CD14-positive monocyte (primary cell): Measurements from ENCODE around the gene ERCC5. TPM values are rescaled to one million over a fixed set of nuclear protein-coding genes. Genes with fewer than 3 reads are reported as not detected.

Experiments used
- DNase-seq, 3 donors: peaks; one replicate each; pipeline ENCODE4 v3.0.0-alpha.2; 2011 to 2022
- H2AFZ ChIP-seq: 2 replicates; pipeline ENCODE4 v1.6.0; 2012; ENCODE audit warnings: mild to moderate bottlenecking, low read depth, low read length, inconsistent platforms; ENCODE audit not compliant: insufficient read depth, poor library complexity, severe bottlenecking
- H3K27ac ChIP-seq, 2 donors: 1 replicate in 1 of 2; 2 replicates in 1 of 2; pipeline ENCODE4 v1.5.1; 2012 to 2013; ENCODE audit warnings: low read length in 2 of 2, control low read depth in 1 of 2, inconsistent platforms in 1 of 2, low read depth in 1 of 2, mild to moderate bottlenecking in 1 of 2
- H3K27me3 ChIP-seq, 2 donors: one replicate each; pipeline versions ENCODE4 v1.6.0 to v1.6.1; 2011 to 2013; ENCODE audit warnings: low read length in 2 of 2; ENCODE audit not compliant: control insufficient read depth in 2 of 2, insufficient read depth in 2 of 2
- H3K36me3 ChIP-seq, 2 donors: replicated peaks in 1 of 2; 1 replicate in 1 of 2; 2 replicates in 1 of 2; pipeline versions ENCODE4 v1.5.1 to v1.6.1; 2012 to 2013; ENCODE audit warnings: low read length in 2 of 2, control low read depth in 1 of 2, inconsistent platforms in 1 of 2, mild to moderate bottlenecking in 1 of 2; ENCODE audit not compliant: insufficient read depth in 2 of 2, control insufficient read depth in 1 of 2
- H3K4me1 ChIP-seq, 2 donors: 1 replicate in 1 of 2; 2 replicates in 1 of 2; pipeline versions ENCODE4 v1.5.1 to v1.6.1; 2012 to 2013; ENCODE audit warnings: low read length in 2 of 2, control low read depth in 1 of 2, inconsistent platforms in 1 of 2, mild to moderate bottlenecking in 1 of 2, moderate library complexity in 1 of 2; ENCODE audit not compliant: insufficient read depth in 2 of 2, control insufficient read depth in 1 of 2
- H3K4me2 ChIP-seq: replicated peaks from 2 replicates; pipeline ENCODE3; 2012; ENCODE audit warnings: low read length, moderate library complexity, mild to moderate bottlenecking; ENCODE audit not compliant: poor library complexity, severe bottlenecking; ENCODE audit errors: extremely low read depth
- H3K4me3 ChIP-seq, 3 experiments: fragments of 200-600 bp in 1 of 3; sonication (generic) in 1 of 3; replicated peaks in 1 of 3; 1 replicate in 2 of 3; 2 replicates in 1 of 3; pipeline ENCODE4 v1.5.1; 2011 to 2013; ENCODE audit warnings: low read length in 3 of 3, mild to moderate bottlenecking in 3 of 3, control low read depth in 2 of 3, low read depth in 2 of 3, inconsistent platforms in 1 of 3, moderate library complexity in 1 of 3
- H3K79me2 ChIP-seq: 2 replicates; pipeline ENCODE4 v1.6.0; 2012; ENCODE audit warnings: mild to moderate bottlenecking, control low read depth, inconsistent platforms, low read length, moderate library complexity; ENCODE audit not compliant: insufficient read depth
- H3K9ac ChIP-seq: 2 replicates; pipeline ENCODE4 v1.6.0; 2017; ENCODE audit warnings: low read length, mild to moderate bottlenecking; ENCODE audit not compliant: insufficient read depth, poor library complexity, severe bottlenecking
- H3K9me3 ChIP-seq, 2 donors: replicated peaks in 1 of 2; 1 replicate in 1 of 2; 2 replicates in 1 of 2; pipeline versions ENCODE4 v1.5.1 to v1.6.1; 2012 to 2013; ENCODE audit warnings: low read length in 2 of 2, control low read depth in 1 of 2; ENCODE audit not compliant: control insufficient read depth in 1 of 2, insufficient read depth in 1 of 2
- H4K20me1 ChIP-seq: 2 replicates; pipeline ENCODE4 v1.6.0; 2012; ENCODE audit warnings: mild to moderate bottlenecking, low read length, control low read depth, moderate library complexity; ENCODE audit not compliant: insufficient read depth
- H3K27ac Mint-ChIP-seq, 7 donors: one replicate each; pipeline ENCODE4 v1.8.0; 2020; ENCODE audit warnings: mild to moderate bottlenecking in 7 of 7, mixed read lengths in 7 of 7, moderate library complexity in 6 of 7, inconsistent platforms in 2 of 7
- H3K27me3 Mint-ChIP-seq, 3 donors: one replicate each; pipeline ENCODE4 v1.8.0; 2021 to 2022; ENCODE audit warnings: low read depth in 3 of 3, mild to moderate bottlenecking in 3 of 3, mixed read lengths in 3 of 3, moderate library complexity in 3 of 3, inconsistent platforms in 1 of 3
- H3K36me3 Mint-ChIP-seq, 2 donors: one replicate each; pipeline ENCODE4 v1.8.0; 2020; ENCODE audit warnings: mixed read lengths in 2 of 2, inconsistent platforms in 1 of 2, mild to moderate bottlenecking in 1 of 2
- H3K4me1 Mint-ChIP-seq: one replicate; pipeline ENCODE4 v1.8.0; 2020; ENCODE audit warnings: mild to moderate bottlenecking, mixed read lengths
- H3K4me3 Mint-ChIP-seq, 2 donors: one replicate each; pipeline ENCODE4 v1.8.0; 2020; ENCODE audit warnings: mild to moderate bottlenecking in 2 of 2, mixed read lengths in 2 of 2, moderate library complexity in 1 of 2
- H3K9me3 Mint-ChIP-seq, 7 donors: one replicate each; pipeline ENCODE4 v1.8.0; 2020 to 2022; ENCODE audit warnings: mixed read lengths in 7 of 7, mild to moderate bottlenecking in 6 of 7, moderate library complexity in 6 of 7, inconsistent platforms in 2 of 7
- WGBS: methylation state at CpG from one replicate; pipeline ENCODE4 v1.1.5; 2013; ENCODE audit warnings: missing lambda C conversion rate; ENCODE audit not compliant: insufficient coverage; 5-methylcytosine and 5-hydroxymethylcytosine counted together
- intact Hi-C, 2 donors: fragments of 100-400 bp; cut with micrococcal nuclease; formaldehyde crosslinking; loops; one replicate each; pipeline versions ENCODE4 v1.15.0 to v1.15.1; 2023
- polyA plus RNA-seq, 3 donors: library from polyadenylated mRNA; depleted of rRNA in 1 of 3; unstranded in 2 of 3; stranded (reverse) in 1 of 3; fragments of 300-500 nt in 2 of 3; fragments of >200 nt in 1 of 3; fragmentation: Illumina TruSeq in 2 of 3; gene quantifications; 1 replicate in 2 of 3; 2 replicates in 1 of 3; pipeline ENCODE4 v1.2.3, GENCODE V29; 2012 to 2021
- TF ChIP-seq, protein P1 (sequence below): fragments of 200-600 bp; IDR thresholded peaks from one replicate; pipeline ENCODE4 v1.8.0; 2022; ENCODE audit warnings: antibody characterized with exemption, mild to moderate bottlenecking

ERCC5 gene
- polyA plus RNA-seq, 3 donors = 15.2 to 34.2 (median 22.1) TPM

GRCh38 chr13:102915393-102915930 is 69.6 kb downstream of the ERCC5 start:
- peaks cover 0 to 2% (median 0%) of the 10 kb centered on the region in 7 donors for H3K9me3 Mint-ChIP-seq
- no peak overlapping the region for H3K4me3 Mint-ChIP-seq
- H3K9me3 ChIP-seq = no peaks in the 10 kb centered on the region
- no peak overlapping the region for H3K9ac ChIP-seq
- no peaks in the 10 kb centered on the region for H3K4me1 Mint-ChIP-seq
- no peaks in the 10 kb centered on the region for H3K36me3 Mint-ChIP-seq
- no peak overlapping the region for H3K27ac Mint-ChIP-seq
- no peaks in the 10 kb centered on the region for H3K27me3 ChIP-seq
- H3K27me3 Mint-ChIP-seq = peaks cover 0 to 6% (median 4%) of the 10 kb centered on the region in 3 donors
- no peak overlapping the region for H3K4me2 ChIP-seq
- no peak for DNase-seq
- H3K27ac ChIP-seq = no peak overlapping the region
- H3K36me3 ChIP-seq = no peaks in the 10 kb centered on the region
- no peak overlapping the region for H2AFZ ChIP-seq
- H3K4me3 ChIP-seq = no peak overlapping the region
- no peaks in the 10 kb centered on the region for H3K4me1 ChIP-seq
- WGBS = no CpG with 5 or more reads among the region's 3 CpGs
- H4K20me1 ChIP-seq = no peaks in the 10 kb centered on the region
- no peaks in the 10 kb centered on the region for H3K79me2 ChIP-seq
- intact Hi-C loops = no loop called here
- TF ChIP-seq, protein P1, sequence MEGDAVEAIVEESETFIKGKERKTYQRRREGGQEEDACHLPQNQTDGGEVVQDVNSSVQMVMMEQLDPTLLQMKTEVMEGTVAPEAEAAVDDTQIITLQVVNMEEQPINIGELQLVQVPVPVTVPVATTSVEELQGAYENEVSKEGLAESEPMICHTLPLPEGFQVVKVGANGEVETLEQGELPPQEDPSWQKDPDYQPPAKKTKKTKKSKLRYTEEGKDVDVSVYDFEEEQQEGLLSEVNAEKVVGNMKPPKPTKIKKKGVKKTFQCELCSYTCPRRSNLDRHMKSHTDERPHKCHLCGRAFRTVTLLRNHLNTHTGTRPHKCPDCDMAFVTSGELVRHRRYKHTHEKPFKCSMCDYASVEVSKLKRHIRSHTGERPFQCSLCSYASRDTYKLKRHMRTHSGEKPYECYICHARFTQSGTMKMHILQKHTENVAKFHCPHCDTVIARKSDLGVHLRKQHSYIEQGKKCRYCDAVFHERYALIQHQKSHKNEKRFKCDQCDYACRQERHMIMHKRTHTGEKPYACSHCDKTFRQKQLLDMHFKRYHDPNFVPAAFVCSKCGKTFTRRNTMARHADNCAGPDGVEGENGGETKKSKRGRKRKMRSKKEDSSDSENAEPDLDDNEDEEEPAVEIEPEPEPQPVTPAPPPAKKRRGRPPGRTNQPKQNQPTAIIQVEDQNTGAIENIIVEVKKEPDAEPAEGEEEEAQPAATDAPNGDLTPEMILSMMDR = no peak

GRCh38 chr13:102917019-102917418 is 71.2 kb downstream of the ERCC5 start:
- H3K36me3 Mint-ChIP-seq = no peaks in the 10 kb centered on the region
- H3K4me3 Mint-ChIP-seq = no peak overlapping the region
- no peaks in the 10 kb centered on the region for H3K36me3 ChIP-seq
- peaks cover 0 to 2% (median 0%) of the 10 kb centered on the region in 7 donors for H3K9me3 Mint-ChIP-seq
- H3K27ac ChIP-seq = no peak overlapping the region
- H3K27me3 Mint-ChIP-seq = peaks cover 3 to 6% (median 4%) of the 10 kb centered on the region in 3 donors
- no peak overlapping the region for H3K27ac Mint-ChIP-seq
- no peaks in the 10 kb centered on the region for H3K4me1 ChIP-seq
- no peaks in the 10 kb centered on the region for H3K79me2 ChIP-seq
- no peak overlapping the region for H3K4me2 ChIP-seq
- H3K9me3 ChIP-seq = no peaks in the 10 kb centered on the region
- H2AFZ ChIP-seq = no peak overlapping the region
- 62% methylated on average over 3 of the region's 3 CpGs for WGBS
- intact Hi-C loops = no loop called here
- H3K4me1 Mint-ChIP-seq = no peaks in the 10 kb centered on the region
- no peaks in the 10 kb centered on the region for H3K27me3 ChIP-seq
- no peak for DNase-seq
- no peak overlapping the region for H3K9ac ChIP-seq
- no peaks in the 10 kb centered on the region for H4K20me1 ChIP-seq
- H3K4me3 ChIP-seq = no peak overlapping the region
- TF ChIP-seq, protein P1 = no peak
